GM20431 (cell line): ENCODE measurements around the gene ANKRD34A.
"Not testable (repeated sequence)": the region's sequence is repeated elsewhere in the genome, so short reads cannot be mapped to it uniquely, and the experiment has no call there.

Experiments used
- in situ Hi-C: fragments of 300-500 bp; cut with MseI, MboI; formaldehyde crosslinking; loops from one replicate; pipeline ENCODE4 v1.15.0; 2020; ENCODE audit warnings: low sequenced_read_pairs; ENCODE audit not compliant: unreplicated experiment

Gene ANKRD34A

DNA sequence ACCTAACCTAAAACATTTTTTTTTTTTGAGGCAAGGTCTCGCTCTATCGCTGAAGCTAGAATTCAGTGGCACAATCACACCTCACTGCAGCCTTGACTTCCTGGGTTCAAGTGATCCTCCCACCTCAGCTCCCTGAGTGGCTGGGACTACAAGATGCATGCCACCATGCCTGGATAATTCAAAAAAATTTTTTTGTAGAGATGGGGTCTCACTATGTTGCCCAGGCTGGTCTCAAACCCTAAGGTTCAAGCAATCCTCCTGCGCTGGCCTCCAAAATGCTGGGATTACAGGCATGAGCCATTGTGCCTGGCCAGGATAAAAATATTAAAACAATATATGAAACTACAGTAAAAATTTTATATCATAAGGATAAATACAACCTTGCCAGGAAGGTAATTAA, 11.5 kb downstream of the ANKRD34A start:
- in situ Hi-C loops = no loop called here

DNA sequence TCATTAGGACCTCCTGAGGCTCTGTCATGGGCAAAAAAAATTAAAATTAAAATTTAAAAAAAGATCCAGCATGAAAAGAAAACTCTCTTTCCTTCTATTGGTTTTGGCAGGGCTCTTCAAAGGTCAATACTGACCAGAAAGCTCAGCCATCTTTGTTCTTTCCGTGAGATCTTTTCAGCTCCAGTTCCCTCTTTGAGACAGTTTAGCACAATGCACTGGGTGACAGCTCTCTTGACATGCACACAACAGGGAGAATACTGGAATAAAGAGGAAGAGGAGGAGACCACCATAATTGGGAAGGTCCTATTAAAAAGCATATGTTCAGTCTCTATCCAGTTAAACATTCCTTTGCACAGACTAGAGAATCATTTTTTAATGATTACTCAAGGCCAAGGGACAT, 12.8 kb downstream of the ANKRD34A start:
- in situ Hi-C loops = no loop called here

DNA sequence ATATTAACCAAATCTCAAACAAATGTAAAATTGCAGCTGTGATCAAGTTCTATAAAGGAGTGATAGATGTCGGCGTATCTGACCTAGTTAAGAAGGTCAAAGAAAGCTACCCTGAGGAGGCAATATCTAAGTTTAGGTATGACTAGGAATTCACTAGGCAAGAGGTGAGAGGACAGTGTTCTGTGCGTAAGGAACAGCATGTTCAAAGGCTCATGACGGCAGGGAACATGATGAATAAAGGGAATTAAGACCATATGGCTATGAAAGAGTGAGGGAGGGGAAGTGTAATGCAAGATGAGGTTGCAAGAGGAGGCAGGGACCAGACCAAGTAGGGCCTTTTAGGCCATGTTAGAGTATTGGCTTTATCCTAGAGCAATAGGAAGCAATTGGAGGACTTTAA, 15.2 kb downstream of the ANKRD34A start:
- in situ Hi-C loops = no loop called here

GRCh38 chr1:145947551-145947950, 16.8 kb downstream of the ANKRD34A start:
- in situ Hi-C loops = no loop called here

DNA sequence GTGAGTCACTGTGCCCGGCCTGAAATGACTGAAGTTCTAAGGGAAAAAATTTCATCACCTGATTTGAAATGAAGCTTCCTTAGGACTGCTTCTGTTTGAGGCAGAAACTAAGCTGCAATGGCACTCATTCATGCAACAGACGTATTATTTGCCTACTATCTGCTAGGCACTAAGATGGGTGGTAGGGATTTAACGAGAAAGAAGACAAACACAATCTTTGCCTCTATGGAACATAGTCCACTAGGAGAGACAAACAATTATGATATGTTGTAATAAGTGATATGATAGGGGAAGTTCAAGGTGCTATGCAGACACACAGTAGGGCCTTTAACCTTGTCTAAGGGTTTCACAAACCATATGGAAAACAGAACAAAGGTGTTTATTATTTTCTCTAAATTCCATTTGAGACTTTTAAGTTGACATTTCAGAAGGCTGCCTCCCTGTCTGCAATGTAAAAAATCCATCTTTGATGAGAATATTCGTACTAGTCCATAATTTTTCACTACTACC, 17.8 kb downstream of the ANKRD34A start:
- in situ Hi-C loops = no loop called here

- in situ Hi-C loops = no loop called here
These were observed 19.8 kb downstream of the ANKRD34A start for GRCh38 chr1:145944532-145944931.

DNA sequence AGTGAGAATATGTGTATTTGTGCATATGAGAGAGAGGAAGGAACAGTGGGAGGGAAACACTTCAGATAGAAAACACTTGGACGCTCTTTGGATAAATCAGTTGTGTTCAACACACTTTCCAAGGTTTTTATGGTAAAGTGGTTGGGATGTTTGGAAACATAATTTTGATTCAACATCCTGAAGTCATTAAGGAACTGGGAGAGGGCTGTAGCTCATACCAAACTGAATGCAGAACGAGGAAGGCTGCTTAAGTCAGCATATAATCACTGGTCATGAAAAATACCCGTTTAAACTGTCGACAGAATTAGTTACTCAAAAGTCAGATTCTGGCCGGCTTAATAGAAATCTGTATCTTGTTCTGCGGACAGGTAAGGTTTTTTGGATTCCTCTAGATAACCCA, 21.5 kb downstream of the ANKRD34A start:
- in situ Hi-C loops = no loop called here

DNA sequence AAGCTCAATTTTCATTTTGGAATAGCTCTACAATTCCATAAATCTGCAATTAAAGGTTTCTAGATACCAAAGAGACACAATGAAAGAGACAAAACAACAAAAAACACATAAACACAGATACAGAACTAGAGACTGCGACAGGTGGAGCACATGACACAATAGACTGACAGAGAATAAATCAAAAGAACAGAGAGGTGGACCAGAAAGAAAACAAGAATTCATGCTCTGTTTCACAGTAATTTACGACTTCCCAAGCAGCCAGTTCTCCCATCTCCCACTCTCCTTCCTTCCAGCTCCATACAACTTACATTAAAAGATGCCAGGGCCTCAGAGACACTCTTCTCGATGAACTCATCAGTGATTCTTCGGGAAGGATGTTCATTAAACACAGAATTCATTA, 22.0 kb downstream of the ANKRD34A start:
- in situ Hi-C loops = no loop called here

GRCh38 chr1:145937436-145937835, 26.9 kb downstream of the ANKRD34A start:
- in situ Hi-C loops = no loop called here

GRCh38 chr1:145936247-145936646, 28.1 kb downstream of the ANKRD34A start:
- in situ Hi-C loops = no loop called here

- in situ Hi-C loops = no loop called here
These were observed 28.7 kb downstream of the ANKRD34A start for GRCh38 chr1:145935708-145936107.

- in situ Hi-C loops = not testable (repeated sequence)
These were observed 31.8 kb downstream of the ANKRD34A start for GRCh38 chr1:145932522-145933009.

DNA sequence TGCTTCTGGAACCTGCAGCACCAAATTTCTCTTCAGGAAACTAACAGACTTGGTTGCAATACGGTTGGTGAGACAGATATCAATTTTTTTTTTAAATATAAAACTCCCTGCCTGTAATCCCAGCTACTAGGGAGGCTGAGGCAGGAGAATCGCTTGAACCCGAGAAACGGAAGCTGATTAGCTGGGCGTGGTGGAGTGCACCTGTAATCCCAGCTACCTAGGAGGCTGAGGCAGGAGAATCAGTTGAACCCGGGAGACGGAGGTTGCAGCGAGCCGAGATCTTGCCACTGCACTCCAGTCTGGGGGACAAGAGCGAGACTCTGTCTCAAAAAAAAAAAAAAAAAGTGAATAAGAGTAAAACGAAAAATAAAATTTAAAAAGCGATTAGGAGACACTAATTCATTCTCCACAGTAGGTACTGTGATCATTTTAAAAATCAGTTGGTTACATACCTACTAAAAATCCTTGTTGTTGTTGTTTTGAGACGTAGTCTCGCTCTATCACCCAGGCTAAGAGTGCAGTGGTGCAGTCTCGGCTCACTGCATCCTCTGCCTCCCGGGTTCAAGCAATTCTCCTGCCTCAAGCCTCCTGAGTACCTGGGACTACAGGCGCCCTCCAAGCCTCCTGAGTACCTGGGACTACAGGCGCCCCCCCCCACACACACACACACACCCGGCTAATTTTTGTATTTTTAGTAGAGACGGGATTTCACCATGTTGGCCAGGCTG, 36.3 kb downstream of the ANKRD34A start:
- in situ Hi-C loops = no loop called here

DNA sequence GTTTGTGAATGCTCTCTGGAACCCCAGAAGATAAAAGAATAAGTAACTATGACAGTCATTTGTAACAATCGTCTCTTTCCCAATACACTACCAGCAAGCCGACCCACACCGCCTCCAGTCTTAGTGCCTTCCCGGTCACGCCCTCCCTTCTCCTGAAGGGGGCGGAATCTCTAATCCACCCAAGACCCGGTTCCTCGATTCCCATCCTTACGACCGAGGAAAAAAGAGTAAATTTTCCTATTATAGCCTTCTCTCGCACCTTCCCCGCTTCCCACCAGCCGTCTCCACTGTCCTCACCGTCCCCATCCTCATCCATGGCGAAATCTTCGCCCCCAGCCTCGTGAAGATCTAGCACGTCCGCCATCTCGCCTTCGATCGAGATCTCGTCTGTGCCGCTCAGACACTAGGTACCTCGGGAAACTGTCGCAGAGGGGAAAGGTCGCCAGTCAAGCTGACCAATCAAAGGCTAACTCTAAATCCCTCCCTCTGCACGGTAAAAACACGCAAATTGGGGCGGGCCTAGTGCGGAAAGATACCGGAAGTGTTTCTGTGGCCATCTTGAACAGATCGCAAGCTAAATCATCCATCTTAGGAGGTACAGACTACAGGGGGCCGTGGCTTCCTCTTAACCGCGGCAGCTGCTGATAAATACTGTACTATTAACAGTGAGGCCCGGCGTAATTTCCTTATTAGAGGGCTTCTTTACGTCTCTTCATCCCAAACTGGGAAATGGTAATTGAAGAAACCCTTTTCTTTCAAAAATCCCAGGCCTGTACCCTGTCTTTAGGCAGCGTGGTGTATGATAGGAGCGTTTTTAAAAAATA, 37.1 kb downstream of the ANKRD34A start, which contains the start of gene RBM8A:
Gene RBM8A (minus strand): TSS at position 422 of the 824 bp plus-strand sequence. CDS start 58 bp downstream, at position 364.
- in situ Hi-C loops = no loop called here

- in situ Hi-C loops = no loop called here
These were observed 37.7 kb downstream of the ANKRD34A start for GRCh38 chr1:145926686-145927062.

GRCh38 chr1:145922266-145922665, 42.1 kb downstream of the ANKRD34A start:
- in situ Hi-C loops = no loop called here

GRCh38 chr1:145920297-145920696, 44.1 kb downstream of the ANKRD34A start:
- in situ Hi-C loops = not testable (repeated sequence)

GRCh38 chr1:145918992-145919939, 45.1 kb downstream of the ANKRD34A start:
- in situ Hi-C loops = no loop called here

DNA sequence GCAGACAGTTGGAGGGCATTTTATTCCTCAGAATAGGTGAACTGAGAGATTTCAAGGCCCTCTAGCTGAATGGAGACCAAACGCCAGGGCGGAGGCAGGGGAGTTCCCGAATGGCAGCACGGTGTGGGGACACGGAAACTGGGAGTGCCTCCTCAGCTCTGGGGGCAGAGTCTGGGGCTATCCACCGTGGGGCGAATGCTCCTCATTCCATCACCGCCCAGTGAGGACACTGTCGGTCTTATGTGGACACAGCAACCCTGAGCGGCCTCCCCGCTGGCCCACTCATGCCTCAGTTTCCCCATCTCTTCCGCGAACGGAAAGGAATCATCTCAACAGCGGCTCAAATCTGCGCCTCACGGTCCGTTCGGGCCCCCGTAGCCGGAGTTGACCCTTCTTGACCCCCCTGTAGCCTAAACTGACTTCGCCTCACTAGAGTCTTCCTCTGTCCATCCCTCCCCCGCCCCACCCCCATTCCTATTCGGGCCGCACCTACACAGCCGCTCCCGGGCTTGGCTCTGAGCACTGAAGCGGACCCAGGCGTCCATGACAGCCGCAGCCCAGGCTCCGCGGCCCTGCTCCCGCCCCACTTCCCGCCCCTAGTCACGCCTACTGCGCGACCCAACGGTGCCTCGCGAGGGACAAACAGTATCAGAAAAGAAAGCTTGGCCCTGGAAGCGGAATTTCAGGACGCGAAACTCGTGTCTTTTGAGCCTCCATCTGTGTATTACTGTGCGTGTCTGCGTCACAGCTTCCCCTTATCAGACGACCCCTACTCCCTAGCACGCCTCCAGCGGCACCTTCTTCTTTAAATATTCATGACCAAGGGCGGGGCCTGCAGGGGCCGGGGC, 46.0 kb downstream of the ANKRD34A start, which contains the start of gene PEX11B:
Gene PEX11B (minus strand): TSS at position 574 of the 848 bp plus-strand sequence. CDS start 29 bp downstream, at position 545.
- in situ Hi-C loops = no loop called here
